NCI-H2029 (cell line): ENCODE results near the gene HTR6.
"Not testable (repeated sequence)": the region's sequence is repeated elsewhere in the genome, so short reads cannot be mapped to it uniquely, and the experiment has no call there.

Source experiments
- DNase-seq: peaks from one replicate; lab custom pipeline; 2025; lab: John Stamatoyannopoulos, UW

The HTR6 gene

DNA sequence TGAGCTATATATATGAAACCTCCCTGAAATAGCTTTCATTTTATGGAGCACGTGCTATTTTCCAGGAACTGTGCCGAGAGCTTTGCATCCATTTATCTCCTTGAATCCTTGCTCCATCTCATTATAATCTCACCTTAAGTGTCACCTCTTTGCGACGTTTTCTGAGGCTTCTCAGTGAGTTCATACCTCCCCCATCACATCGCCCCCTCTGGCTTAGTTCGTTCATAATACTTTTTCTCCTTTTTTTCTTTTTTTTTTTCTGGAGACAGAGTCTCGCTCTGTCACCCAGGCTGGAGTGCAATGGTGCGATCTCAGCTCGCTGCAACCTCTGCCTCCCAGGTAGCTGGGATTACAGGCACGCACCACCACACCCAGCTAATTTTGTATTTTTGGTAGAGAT, 25.4 kb upstream of the HTR6 start:
- DNase-seq, result not testable (repeated sequence)

DNA sequence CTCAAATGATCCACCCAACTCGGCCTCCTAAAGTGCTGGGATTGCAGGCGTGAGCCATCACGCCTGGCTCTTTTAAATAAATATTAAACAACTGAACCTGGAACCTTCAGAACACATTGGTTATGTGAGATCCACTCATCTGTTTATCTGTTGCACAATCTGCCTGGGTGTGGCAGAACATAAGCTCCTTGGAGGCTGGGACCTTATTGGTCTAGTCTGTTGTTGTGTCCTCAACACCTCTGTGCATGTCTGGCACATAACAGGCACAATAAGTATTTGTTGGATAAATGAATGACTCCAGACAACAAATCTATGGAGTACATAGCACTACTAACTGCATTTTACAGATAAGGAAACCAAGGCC, 24.7 kb upstream of the HTR6 start:
- peak; percentile 29 for DNase-seq

DNA sequence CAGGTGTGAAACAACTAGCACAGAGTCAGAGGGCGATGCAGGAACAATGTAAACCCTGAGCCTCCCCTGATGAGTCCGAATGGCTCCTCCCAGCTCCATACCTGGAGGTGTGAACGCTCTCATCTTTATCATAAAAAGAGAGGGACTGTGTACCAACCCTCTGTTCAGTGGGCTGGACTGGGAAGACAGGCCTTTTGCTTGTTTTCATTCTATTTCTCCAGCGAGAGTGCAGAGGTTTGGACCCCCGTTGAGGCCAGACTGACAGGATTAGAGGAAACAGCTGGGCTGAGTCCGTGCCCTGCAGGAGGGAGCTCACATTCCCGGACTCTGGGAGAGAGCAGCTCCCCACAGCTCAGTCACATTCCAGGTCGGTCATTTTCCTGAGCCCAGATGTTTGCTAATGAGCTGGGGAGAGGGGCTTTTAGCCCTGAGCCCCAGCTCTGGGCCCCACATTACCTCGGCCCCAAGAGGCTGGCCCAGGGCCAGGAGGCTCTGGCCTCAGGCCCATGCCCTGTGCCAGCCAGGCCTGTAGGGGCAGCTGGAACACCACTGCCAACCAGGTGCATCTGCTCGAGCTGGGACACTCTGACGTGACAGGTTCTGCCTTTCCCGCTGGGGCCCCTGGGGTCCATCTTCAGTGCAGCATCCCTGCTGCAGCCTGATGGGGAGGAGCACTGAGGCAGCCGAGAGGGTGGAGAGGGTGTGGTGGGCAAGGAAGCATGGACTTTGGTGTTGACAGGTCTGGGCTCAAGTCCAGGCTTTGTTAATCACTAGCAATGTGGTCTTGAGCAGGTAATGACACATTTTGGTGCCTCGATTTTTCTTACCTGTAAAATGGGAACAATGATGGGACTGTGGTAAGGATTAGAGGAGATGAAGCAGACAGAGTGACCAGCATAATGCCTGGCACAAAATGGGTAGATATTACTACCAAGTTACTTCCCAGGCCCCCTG, 24.0 kb upstream of the HTR6 start:
- DNase-seq, result peak; percentile 31

DNA sequence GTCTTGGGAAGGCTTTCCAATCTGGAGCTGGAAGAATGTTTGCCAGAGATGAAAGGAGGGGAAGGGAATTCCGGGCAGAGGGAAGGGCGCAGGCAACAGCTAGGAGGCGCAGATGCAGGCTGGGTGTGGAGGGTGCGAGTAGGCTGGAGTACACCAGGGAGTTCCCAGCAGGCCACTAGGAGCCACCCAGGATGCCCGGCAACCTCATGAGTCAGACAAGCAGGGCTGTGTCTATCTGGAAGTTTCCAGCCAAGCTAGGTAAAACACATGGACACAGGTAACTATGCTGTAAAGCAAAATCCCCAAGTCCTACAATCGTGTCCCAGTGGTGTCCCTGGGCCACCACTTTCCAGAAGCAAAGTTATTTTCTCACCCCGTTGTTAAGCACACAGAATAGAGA, 21.6 kb upstream of the HTR6 start:
- no peak for DNase-seq

DNA sequence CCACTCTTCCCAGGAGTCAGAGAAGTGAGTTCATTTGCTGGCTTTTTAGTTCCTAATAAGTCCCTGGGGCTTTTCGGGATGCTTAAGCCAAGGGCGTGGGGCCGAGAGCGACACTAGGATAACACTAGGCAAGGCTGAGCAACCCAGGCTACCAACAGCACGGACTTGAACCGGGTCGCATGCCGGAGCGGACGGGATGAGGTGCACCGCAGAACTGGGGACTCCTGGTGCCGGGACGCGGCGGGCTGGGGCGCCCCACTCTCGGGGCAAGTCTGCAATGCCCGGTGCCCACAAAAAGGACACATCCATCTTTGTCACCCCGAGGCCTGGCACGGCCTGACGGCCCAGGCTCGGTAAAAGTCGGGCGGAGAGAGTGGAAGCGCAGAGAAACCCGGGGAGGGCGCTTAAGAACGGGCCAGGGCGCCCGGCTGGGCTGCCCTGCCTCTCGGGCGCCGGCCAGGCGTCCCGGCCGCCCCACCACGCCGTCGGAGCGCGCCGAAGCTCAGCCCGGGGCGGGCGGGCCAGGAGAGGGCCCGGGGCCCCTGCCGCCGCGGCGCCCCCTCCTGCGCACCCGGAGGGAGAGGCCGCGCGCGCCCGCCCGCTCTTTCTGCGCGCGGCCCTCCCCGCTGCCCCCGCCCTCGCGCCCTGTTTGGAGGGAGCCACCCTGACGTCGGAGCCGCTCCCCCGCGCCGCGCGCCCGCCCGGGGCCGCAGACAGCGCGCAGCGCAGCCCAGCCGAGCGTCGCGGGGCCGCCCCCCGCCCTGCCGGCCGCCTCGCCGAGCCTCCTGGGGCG, 20.9 kb upstream of the HTR6 start, which contains the start of gene NBL1:
TSS of gene NBL1 (plus strand) at position 710 of the 793 bp plus-strand sequence. CDS start 10,720 bp downstream, outside the sequence.
- no peak for DNase-seq

DNA sequence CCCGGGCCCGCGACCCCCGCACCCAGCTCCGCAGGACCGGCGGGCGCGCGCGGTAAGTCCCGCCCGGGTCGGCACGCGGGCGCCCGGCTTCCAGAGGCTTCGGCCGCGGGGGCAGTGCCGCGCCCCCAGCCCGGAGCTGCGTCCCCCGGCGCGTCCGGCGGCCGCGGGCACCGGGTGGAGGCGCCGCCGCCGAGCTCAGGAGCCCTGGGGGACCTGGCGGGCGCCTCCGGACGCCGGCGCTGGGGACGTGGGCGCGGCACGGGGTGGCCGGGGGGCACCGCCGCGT, 20.3 kb upstream of the HTR6 start:
- no peak for DNase-seq

DNA sequence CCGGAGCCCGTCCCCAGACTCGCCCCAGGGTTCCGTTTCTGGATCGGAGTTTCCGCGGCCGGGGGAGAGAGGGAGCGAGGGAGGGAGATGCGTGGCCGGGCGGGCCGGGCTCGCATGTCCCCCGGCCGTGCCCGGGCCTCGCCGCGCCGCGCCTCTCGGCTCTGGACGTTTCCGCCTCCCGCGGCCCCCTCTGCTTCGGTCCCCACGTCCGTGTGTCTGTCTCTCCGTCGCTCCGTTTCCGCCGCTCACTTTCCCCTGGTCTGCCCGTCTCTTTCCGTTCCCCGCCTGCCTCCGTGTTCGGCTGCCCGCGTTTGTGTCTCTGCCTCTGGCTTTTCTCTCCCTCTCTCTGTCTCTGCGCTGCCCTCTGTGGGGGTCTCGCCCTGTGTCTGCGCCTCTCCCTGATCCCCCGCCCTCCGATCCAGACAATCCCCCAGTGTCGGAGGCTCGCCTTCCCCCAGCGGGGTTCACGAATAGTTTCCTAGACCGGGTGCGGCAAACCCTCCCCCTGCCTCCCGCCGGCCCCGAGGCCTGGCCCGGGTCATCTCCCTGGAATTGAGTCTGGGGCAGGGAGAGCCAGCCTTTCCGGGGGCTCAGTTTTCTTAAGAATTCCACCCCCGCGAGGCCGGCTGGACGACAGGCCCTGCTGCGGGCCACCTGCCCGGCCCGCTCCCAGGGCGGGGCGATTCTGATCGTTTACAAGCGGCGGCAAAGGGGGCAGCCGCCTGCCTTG, 19.8 kb upstream of the HTR6 start:
- no peak for DNase-seq

DNA sequence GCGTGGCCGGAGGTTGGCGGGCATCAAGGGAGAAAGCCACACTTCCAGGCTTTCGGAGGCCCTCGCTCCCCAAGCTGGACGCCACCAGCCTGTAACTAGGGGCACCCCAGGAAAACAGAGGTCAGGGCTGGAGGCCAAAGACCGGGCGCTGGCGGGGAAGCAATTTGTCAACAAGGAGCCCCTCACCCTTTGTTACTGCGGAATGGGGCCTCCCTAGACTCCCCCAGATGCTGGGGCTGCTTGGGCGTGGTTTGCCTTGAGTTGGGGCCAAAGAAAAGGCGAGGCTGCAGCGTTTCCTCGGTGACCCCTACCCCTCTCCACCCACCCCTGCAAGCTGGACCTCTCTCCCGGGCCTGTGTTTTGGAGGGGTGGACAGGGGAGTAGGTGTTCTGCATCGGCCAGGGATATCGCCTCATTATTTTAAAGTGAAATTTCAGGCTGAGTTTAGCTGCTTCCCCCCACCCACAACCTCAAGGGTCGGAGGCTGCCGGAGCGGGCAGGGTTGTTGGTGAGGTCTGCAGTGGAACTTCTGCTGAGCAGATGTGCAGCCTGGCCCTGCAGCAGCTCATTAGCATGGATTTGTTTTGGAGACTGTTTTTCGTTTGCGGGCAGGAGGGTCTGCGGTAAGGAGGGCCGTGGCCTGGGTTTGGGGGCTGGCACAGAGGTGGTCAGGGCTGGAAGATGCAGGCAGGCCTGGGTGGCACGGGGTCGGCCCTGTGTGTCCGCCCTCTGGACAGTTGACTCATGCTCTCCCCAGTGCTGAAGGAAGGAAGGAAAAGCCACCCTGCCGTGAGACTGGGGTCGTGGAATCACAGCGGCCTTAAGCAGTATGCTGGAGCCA, 19.0 kb upstream of the HTR6 start:
- no peak for DNase-seq

GRCh38 chr1:19646377-19647319, 18.0 kb upstream of the HTR6 start:
- no peak for DNase-seq

DNA sequence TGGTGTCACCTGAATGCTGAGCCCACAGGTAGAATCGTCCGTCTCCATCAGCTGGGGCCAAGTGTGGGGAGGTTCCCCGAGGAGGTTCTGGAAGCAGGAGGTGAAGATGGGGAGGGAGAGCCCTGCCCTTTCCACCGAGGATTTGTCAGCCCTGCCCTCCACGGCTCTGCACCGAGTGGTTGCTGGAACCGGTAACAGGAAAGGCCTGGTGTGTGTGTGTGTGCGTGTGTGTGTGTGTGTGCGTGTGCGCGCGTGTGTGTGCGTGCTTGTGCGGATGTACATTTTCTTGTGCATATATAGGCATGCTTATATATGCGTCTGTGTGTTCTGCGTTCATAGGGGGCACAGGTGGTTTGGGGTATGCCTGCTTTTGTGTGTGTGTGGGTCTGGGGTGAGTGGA, 17.0 kb upstream of the HTR6 start:
- DNase-seq, result no peak

DNA sequence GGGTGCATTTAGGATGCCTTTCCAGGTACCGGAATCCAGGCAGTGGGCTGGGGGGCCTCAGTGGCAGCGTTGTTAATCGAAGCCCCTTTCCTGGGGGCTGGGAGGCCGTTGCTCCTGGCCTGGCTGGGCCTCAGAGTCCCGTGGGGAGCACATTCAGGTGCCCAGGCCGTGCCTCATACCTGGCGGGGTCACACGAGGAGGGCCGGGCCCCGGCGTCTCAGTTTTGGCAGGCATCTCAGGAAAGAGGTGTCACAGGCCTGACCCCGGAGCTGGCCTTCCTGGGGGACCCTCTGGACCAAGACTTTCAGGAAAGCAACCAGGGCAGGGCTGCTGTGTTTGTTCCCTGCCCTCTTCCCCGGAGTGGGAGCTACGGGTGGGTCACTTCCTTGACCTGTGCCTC, 16.4 kb upstream of the HTR6 start:
- DNase-seq, result no peak

DNA sequence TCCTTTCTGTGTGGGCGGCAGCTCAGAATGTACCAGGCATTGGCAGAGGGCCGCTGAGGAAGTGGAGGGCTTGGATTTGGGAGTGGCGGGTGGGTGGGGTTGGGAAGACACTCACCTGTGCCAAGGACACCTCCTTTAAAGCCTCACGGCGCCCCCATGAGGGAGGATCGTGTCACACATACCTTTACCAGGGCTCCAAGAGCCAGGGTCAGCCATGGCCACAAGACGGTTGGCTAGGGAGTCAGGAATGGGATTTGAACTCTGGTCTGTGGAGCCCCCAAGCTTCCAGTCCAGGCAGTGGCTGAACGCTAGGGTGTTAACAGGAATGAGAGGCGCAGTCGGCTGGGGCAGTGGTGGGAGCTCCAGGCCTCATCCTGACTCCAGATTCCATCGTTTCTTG, 16.0 kb upstream of the HTR6 start:
- no peak for DNase-seq

DNA sequence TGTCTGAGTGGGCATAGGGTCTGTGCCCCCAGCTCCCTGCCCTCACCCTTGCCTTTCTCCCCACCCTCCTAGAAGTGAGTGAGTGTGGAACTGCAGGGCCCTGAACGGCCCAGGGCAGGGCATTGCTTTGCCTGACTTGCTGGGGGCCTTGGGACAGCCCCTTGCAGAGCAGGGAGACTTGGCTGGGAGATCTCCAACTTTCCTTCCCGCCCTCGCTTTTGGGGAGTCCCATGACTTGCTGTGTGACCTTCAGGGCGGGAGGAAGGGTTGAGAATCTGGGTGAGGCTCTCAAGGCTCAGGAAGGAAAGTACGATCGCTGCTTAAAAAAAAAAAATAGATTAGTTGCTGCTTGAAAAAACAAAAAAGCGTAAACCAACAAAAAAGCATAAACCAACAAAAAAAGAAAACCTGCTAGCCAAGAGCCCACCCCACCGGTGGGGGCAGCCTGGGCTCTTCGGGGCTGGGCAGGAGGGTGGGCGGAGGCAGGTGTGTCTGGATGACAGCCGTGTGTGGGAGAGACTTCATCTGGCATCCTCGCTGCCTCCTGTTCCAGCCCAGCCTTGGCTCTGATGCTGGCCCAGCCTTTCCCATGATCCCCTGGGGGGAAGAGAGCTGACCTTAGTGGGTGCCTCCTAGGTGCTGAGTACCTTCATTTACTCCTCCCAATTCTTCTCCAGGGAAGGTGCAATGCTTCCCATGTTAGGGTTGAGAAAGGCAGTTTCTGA, 14.1 kb upstream of the HTR6 start:
- no peak for DNase-seq

- DNase-seq, result no peak
Measured at GRCh38 chr1:19651141-19651737, 13.4 kb upstream of the HTR6 start.

- no peak for DNase-seq
Measured at GRCh38 chr1:19654386-19654785, 10.3 kb upstream of the HTR6 start.

DNA sequence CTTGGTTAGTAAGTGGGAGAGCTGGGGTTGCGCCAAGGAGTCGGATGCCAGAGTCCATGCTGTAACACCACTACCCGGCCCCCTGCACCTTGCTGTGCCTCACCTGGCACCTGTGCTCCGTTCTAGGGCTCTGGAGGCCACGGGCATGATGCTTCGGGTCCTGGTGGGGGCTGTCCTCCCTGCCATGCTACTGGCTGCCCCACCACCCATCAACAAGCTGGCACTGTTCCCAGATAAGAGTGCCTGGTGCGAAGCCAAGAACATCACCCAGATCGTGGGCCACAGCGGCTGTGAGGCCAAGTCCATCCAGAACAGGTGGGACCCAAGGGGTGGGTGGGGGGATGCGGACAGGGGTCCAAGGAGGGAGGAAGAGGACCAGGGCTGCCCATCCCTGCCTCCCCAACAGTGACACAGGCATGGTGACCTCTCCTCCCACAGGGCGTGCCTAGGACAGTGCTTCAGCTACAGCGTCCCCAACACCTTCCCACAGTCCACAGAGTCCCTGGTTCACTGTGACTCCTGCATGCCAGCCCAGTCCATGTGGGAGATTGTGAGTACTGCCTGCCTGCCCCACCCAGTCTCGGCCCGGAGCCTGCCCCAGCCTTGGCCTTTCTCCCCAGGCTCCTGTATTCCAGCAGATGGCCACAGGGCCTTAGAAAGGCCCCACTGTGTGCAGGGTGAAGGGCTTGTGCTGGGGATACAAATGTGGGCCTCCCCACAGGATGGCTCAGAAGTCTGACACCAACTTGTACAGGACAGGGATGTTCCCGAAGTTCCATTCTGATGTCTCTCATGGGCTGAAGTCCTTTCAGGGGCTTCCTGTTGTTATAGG, 9.6 kb upstream of the HTR6 start:
- DNase-seq, result peak; percentile 26

DNA sequence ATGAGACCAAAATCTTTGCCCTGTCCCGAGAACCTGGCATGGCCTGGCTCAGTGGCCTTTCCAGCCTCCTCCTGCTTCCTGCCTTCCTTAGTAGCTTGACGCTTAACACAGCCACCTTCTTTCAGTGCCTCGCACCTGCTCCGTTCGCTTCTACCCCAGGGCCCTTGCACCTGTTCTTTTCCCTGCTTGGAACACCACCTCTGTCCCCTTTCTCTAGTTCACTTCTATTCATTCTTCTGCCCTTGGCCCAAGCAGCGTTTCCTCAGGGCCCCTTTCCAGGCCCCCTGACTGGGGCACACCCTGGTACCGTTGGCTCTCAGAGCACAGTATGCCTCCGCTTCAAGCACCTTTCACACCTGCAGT, 9.0 kb upstream of the HTR6 start:
- no peak for DNase-seq

- DNase-seq, result no peak
Measured at GRCh38 chr1:19656134-19656779, 8.4 kb upstream of the HTR6 start.
